ENCODE data around the gene RAB43.

Gene RAB43

GRCh38 chr3:129052675-129053074 is 68.9 kb downstream of the RAB43 start:
- no peaks in the 10 kb centered on the region for H3K4me1 ChIP-seq (ENCODE audit: control insufficient read depth, insufficient read depth, low read length)
- H3K9me3 ChIP-seq (ENCODE audit: control insufficient read depth, insufficient read depth, low read depth, low read length): no peaks in the 10 kb centered on the region
- CTCF ChIA-PET: interaction anchor here (0.6 to 4.0 kb wide), 21 partner anchors 9 to 446 kb away, joined by 3 to 51 read pairs (median 7); partner anchors contain the start of genes COPG1 and RAB43
- no peak for TF ChIP-seq RBAK (tag by site-specific recombination; IDR thresholded peaks at IDR 0.05)
- TF ChIP-seq ZNF223 (tag by site-specific recombination; IDR thresholded peaks at IDR 0.05): no peak
- TF ChIP-seq ZNF518A (tag by site-specific recombination; conservative IDR thresholded peaks at IDR 0.05; ENCODE audit: low read depth): no peak
- TF ChIP-seq ZNF433 (tag by site-specific recombination; IDR thresholded peaks at IDR 0.05; ENCODE audit: low read depth): no peak
- TF ChIP-seq ZNF664 (tag by site-specific recombination; IDR thresholded peaks at IDR 0.05): no peak
- TF ChIP-seq ZNF184 (tag by site-specific recombination; IDR thresholded peaks at IDR 0.05): no peak
- TF ChIP-seq ZNF791 (tag by site-specific recombination; IDR thresholded peaks at IDR 0.05): no peak
- no peak for TF ChIP-seq ZNF561 (tag by site-specific recombination; IDR thresholded peaks at IDR 0.05; ENCODE audit: borderline replicate concordance)
- no peak for TF ChIP-seq ZNF394 (tag by site-specific recombination; IDR thresholded peaks at IDR 0.05; ENCODE audit: borderline replicate concordance)
- no peaks in the 10 kb centered on the region for H3K36me3 ChIP-seq (ENCODE audit: control insufficient read depth in 2 of 2, insufficient read depth in 1 of 2, low read length in 2 of 2)
- no peak overlapping the region for H3K27ac ChIP-seq (ENCODE audit: extremely low read depth, low read depth, low read length)
- POLR2A ChIA-PET: interaction anchor here (0.6 to 1.3 kb wide), 2 partner anchors 26 to 132 kb away, joined by 3 read pairs; no protein-coding TSS in a partner anchor
- no peak overlapping the region for H3K4me3 ChIP-seq (ENCODE audit: low read depth, low read length)

DNA sequence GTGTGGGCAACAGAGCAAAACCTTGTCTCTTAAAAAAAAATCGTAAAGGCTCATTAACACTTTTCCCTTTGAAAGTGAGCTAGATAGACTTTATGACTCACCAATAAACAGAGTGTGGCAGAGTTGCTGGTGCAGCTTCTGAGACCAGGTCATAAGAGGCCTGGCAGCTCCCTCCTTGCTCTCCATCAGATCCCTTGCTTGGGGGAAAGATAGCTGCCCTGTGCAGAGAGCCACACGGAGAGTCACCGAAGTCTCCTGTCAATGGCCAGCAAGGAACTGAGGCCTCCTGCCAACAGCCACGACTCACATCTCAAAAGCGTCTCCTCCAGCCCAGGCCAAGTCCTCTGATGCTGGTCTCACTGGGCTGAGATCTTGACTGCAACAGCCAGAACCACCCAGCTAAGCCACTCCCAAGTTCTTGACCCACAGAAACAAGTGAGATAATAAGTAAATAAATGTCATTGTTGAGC is 69.7 kb downstream of the RAB43 start:
- TF ChIP-seq, protein P1, sequence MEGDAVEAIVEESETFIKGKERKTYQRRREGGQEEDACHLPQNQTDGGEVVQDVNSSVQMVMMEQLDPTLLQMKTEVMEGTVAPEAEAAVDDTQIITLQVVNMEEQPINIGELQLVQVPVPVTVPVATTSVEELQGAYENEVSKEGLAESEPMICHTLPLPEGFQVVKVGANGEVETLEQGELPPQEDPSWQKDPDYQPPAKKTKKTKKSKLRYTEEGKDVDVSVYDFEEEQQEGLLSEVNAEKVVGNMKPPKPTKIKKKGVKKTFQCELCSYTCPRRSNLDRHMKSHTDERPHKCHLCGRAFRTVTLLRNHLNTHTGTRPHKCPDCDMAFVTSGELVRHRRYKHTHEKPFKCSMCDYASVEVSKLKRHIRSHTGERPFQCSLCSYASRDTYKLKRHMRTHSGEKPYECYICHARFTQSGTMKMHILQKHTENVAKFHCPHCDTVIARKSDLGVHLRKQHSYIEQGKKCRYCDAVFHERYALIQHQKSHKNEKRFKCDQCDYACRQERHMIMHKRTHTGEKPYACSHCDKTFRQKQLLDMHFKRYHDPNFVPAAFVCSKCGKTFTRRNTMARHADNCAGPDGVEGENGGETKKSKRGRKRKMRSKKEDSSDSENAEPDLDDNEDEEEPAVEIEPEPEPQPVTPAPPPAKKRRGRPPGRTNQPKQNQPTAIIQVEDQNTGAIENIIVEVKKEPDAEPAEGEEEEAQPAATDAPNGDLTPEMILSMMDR (tag by site-specific recombination; IDR thresholded peaks at IDR 0.05): no peak
- H3K27ac ChIP-seq (ENCODE audit: extremely low read depth, low read depth, low read length): no peak overlapping the region
- CTCF ChIA-PET: interaction anchor here (0.6 to 4.0 kb wide), 9 partner anchors 8 to 195 kb away, joined by 3 to 51 read pairs (median 5); partner anchors contain the start of gene RAB43

GRCh38 chr3:129050556-129051295 is 70.9 kb downstream of the RAB43 start:
- CTCF ChIA-PET: interaction anchor here (1.0 to 2.8 kb wide), 5 partner anchors 9 to 195 kb away, joined by 3 to 15 read pairs (median 4); no protein-coding TSS in a partner anchor
- Histone ChIP-seq H3K9me3 (ENCODE audit: control insufficient read depth, insufficient read depth, low read depth, low read length) (no peaks in the 10 kb centered on the region), H3K36me3 (ENCODE audit: control insufficient read depth in 2 of 2, insufficient read depth in 1 of 2, low read length in 2 of 2) (no peaks in the 10 kb centered on the region), H3K4me1 (ENCODE audit: control insufficient read depth, insufficient read depth, low read length) (no peaks in the 10 kb centered on the region), H3K4me3 (ENCODE audit: low read depth, low read length) (no peak overlapping the region), H3K27ac (ENCODE audit: extremely low read depth, low read depth, low read length) (no peak overlapping the region)
- TF ChIP-seq KLF7 (tag by site-specific recombination; IDR thresholded peaks at IDR 0.05; ENCODE audit: borderline replicate concordance) (no peak), ZNF324 (tag by site-specific recombination; IDR thresholded peaks at IDR 0.05) (no peak), ZNF791 (tag by site-specific recombination; IDR thresholded peaks at IDR 0.05) (no peak), ZNF555 (tag by site-specific recombination; conservative IDR thresholded peaks at IDR 0.05) (no peak), ZBTB8A (tag by site-specific recombination; IDR thresholded peaks at IDR 0.05) (no peak), ZSCAN18 (tag by site-specific recombination; IDR thresholded peaks at IDR 0.05) (no peak)
- POLR2A ChIA-PET: no interaction called here

More for the DNA sequence above, 69.7 kb downstream of the RAB43 start:
- H3K36me3 ChIP-seq (ENCODE audit: control insufficient read depth in 2 of 2, insufficient read depth in 1 of 2, low read length in 2 of 2): no peaks in the 10 kb centered on the region
- H3K9me3 ChIP-seq (ENCODE audit: control insufficient read depth, insufficient read depth, low read depth, low read length): no peaks in the 10 kb centered on the region
- no peak overlapping the region for H3K4me3 ChIP-seq (ENCODE audit: low read depth, low read length)
- no peaks in the 10 kb centered on the region for H3K4me1 ChIP-seq (ENCODE audit: control insufficient read depth, insufficient read depth, low read length)
- POLR2A ChIA-PET: interaction anchor here (0.6 to 1.3 kb wide), 2 partner anchors 25 to 133 kb away, joined by 3 read pairs; no protein-coding TSS in a partner anchor
